HG03432 (cell line): ENCODE data around the gene LURAP1L.

ENCODE experiments used
- ATAC-seq: cut with Tn5 transposase; IDR thresholded peaks from one replicate; pipeline ENCODE4 v1.9.1; 2021; ENCODE audit warnings: mild to moderate bottlenecking, moderate library complexity; ENCODE audit not compliant: unreplicated experiment

The LURAP1L gene

DNA sequence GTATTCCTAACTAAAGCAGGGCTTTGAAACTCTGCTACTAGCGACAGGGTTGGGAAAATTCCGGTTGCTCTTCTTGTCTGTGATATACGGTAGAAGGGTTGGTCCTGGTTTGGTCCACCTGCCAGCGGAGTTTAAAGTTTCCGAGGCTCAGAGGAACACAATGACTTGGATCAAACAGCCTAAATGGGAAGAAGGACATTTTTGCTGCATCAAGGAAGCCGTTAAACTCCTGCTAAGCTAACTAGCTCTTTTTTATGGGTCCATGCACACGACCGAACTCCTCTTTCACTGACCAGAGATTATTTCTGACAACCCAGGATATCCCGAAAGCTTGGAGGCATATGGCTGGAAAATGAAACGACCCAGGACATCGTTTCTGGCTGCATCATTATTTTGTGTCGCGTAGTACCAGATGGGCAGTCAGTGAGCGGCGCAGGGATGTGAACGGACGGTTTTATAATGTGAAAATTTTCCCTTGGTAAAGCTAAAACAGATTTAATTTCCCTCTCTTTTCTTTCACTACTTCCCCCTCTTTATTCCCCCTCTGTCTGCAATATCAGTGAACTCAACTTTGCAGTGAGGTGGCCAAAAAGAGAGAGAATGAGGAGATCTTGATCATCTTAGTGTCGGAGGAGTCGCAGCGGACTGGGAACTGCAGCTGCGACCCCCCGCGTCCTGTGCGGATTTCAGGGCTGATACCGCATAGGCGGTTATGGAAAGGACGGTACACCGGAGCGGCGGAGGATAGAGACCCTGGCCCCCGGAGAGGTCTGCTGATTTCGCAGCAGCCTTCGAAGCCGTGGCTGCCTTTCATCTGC is at the start of gene LURAP1L:
LURAP1L (plus strand) TSS at position 160 of the 818 bp plus-strand sequence. CDS start 696 bp downstream, outside the sequence.
- peak; percentile 2 for ATAC-seq

DNA sequence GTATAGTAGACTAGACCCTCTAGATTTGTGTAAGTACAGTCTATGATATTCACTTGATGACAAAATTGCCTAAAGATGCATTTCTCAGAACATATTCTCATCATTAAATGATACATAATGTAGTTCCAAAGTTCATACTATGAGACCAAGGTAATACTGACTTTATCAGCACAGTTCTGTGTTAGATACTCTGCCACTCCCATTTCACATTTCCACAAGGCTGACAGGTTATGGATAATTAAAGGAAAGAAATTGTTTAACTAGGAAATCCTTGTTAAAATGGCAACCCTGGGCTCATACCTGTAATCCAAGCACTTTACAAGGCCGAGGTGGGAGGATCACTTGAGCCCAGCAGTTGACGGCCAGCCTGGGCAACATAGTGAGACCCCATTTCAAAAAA is 48.0 kb upstream of the LURAP1L start:
- ATAC-seq, result no peak

GRCh38 chr9:12730198-12730597 is 44.6 kb upstream of the LURAP1L start:
- ATAC-seq, result no peak

GRCh38 chr9:12730927-12731326 is 43.9 kb upstream of the LURAP1L start:
- no peak for ATAC-seq

DNA sequence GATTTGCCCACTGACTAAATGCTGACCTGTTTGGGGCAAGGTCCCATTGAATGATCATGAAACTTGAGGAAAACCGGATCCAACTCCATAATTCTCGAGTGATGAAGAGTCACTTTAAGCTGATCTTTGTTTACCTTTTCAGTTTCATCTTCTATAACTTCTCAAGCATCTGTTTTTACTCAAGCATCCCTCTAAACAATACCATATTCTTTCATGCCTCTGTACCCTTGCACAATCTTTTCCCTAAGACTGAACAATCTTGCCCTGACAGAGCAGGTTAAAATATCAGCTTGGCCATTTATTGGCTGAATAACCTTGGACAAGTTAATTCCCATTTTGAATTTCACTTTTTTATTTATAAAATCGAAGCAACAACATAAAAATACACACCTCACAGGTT is 41.8 kb upstream of the LURAP1L start:
- ATAC-seq, result no peak

- peak; percentile 68 for ATAC-seq
These were observed 39.2 kb upstream of the LURAP1L start for GRCh38 chr9:12735665-12736064.

DNA sequence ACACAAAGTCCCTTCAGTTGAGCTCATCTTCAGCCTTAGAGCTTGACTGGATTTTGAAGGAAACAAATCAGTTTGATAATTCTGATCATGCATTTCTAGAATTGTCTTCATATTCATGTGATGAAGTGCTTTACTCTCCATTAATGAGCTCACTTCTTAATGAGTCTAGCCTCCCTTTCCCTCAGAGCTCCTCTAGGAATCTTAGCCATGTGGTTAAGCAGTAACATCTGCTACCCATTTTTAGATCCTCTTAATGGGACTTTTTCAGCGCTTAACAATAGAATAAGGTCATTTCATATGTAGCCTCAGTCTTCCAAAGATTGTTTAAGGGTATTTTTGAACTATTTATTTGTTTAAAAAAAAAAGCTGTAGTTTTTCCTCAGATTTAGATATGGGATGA is 36.9 kb upstream of the LURAP1L start:
- ATAC-seq, result no peak

GRCh38 chr9:12739014-12739652 is 35.7 kb upstream of the LURAP1L start:
- ATAC-seq, result no peak

- ATAC-seq, result no peak
These were observed 34.0 kb upstream of the LURAP1L start for GRCh38 chr9:12740845-12741244.

DNA sequence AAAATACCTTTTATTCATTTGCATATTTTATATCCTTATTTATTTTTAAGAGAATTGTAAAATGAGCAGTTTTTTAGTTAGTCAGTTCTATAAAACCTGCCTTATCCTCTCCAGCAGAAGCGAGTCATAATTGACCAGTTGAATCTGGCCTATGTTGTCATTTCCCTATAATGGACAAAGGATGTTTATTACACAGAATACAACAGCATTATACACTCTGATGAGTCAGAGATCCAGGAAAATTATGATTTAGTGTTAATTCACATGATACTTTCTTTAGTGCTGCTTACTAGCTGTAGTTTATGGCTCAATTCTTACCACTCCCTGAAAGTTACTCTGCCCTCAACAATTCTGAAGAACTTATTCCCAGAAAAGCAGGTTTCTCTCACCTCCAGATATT is 26.8 kb upstream of the LURAP1L start:
- no peak for ATAC-seq

DNA sequence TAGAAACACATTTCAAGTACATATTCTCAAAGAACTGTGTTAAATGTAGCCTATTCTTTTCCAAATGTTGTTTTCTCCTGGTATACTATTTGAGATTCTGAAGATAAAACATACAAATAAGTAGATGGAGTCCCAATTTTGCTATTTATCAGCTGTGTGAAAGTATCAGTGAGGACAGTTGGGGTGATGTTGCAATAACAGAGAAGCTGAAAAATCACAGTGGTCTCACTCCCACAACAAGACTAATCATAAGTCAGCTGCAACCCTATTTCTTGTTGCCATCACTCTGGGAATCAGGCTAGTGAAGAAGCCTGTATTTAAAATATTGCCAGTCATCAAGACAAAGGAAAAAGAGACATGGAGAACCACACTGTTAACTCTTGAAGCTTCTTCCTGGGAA is 25.9 kb upstream of the LURAP1L start:
- no peak for ATAC-seq

DNA sequence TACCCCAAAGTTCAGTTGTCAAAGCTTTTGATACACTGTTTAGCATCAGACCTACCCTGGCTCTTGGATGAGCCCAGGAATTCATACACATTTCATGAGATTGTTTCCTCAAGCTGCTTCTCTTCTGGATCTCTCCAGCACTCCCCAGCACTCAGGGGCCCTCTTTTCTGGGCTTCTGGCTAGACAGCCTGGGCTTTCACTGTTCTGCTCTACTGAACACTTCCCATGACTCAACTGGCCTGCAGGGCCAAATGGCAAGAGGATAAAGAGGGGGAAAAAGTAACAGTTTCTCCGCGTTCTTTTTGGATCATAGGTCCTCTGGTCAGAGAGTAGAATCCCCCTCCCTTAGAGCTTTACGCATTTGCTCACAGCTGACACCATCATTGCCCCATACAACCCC is 20.9 kb upstream of the LURAP1L start:
- ATAC-seq, result no peak

- peak; percentile 42 for ATAC-seq
These were observed 15.1 kb upstream of the LURAP1L start for GRCh38 chr9:12759761-12760160.

GRCh38 chr9:12760758-12761157 is 14.1 kb upstream of the LURAP1L start:
- ATAC-seq, result no peak

DNA sequence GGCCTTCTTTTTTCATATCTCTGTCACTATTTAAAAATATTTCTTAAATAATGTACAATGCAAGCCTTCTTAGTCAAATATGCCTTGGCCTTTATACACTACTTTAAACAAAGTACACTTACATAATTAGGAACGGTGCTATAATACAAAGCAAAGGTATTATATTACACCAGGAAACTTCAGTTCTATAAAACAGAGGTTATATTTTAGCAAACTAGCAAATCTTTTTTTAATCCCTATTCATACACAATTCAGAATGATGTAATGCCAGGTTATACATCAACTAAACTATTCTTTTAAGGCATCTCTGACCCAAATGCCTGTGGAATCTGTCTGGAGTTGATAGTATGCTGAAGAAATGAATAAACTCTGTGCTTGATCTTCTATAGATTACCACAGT is 10.7 kb upstream of the LURAP1L start:
- no peak for ATAC-seq

DNA sequence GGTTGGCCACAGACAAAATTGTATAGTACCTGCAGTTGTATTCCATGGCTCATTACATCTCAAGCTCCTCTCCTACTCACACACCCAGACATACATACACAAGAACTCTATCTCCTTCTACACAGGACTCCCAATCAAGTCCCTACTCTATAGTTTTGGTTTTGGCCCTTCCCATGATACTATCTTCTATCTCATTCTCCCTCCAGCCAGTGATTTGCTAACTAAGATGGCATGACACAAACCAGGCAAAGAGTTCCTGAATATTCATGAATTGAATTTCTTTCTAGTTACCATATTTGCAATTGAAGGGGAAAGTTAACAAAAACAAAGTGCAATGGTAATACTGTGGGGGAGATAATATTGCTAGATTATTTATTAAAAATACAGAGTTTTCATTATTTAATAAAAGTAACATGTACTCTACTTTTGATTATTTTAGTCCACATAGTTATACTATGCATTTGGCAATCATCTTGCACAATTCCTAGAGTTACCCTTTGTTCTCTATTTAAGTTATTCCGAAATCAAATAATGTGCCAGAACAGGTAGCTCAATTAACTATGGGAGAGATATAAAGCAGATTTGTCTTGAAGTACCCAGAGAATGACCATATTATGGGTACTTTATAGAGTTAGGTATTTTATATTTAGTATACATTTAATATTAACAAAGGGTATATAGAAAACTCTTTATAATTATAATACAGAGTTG is 9.6 kb upstream of the LURAP1L start:
- ATAC-seq, result no peak

GRCh38 chr9:12766357-12766756 is 8.5 kb upstream of the LURAP1L start:
- no peak for ATAC-seq

DNA sequence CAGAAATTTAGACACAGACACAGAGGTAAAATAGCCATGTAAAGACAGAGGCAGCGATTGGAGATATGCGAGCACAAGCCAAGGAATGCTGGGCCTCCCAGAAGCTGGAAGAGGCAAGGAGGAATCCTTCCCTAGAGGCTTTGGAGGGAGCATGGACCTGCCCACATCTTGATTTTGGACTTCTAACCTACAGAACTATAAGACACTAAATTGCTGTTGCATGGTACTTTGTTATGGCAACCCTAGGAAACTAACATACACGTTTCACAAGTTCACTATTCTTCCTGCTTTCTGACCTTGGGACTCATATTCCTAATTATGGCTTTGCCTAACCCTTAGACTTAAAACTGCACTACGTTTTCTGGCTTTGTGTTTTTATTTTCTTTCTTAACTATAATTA is 4.6 kb upstream of the LURAP1L start:
- ATAC-seq, result no peak

DNA sequence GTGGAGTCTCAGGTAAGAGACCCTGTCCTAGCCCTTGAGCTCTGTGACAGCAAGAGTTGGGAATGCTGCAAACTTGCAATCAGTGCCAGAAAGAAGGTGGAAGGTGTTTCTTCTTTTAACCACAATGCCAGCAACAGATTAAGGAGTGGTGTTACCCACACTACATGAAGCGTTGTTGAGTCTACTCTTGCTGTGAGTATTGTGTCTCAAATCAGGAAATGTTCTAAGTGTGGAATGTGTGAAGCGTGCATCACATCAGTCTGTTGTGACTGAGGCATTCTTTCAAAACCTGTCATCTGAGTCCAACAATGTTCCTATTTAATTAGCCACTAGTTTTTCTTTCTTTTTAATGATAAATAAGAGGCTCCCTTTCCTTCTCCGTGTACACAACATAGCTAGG is 2.9 kb upstream of the LURAP1L start:
- no peak for ATAC-seq

DNA sequence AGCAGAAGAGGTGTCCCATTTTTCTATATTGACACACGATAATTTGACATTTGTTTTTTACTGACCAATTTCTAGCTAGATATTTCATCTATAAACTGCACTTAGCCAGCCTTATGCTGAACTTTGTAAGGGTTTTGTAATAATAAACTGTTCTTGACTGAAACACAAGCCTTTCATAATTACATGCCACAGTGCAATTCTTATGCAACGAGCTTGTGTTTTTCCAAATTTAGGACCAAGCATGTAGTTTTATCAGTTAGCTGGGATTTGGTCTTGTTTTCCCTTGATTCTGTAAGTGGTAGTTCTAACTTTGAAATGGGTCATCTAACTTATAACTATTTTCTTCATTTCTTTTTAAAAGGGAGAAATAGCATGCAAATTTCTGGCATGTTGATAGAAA is 1.3 kb upstream of the LURAP1L start:
- ATAC-seq, result no peak

DNA sequence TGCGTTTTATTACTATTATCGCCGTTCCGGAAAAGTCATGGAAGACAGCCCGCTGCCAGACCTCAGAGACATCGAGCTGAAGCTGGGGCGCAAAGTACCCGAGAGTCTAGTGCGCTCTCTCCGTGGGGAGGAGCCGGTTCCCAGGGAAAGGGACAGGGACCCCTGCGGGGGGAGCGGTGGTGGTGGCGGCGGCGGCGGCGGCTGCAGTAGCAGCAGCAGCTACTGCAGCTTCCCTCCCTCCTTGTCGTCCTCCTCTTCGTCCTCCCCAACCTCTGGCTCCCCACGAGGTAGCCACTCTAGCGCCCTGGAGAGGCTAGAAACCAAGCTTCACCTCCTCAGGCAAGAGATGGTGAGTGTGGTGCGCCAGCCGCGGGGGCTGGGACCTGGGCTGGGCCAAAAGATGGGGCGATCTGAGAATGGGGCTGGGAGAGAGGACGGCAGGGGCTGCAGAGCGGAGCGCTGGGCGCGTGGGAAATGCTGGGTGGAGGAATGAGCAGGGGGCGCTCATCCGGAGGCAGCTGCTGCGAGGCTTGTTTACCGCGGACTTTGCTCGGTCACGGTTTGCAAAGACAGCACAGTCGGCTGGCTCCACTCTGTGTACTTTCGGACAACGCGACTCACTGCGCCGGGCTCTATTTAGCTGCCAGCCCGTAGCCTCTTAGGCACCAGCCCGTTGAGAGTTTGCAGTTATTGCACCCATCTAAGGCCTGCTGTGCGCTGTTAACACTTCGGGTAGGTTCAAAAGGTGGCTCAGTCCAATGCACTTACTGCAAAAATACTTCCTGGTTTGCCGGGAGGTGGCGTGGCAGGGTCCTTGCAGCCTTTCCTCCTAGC is 1.1 kb downstream of the LURAP1L start:
- peak; percentile 95 for ATAC-seq
